ENCODE results near the gene PTRH1.

The PTRH1 gene

DNA sequence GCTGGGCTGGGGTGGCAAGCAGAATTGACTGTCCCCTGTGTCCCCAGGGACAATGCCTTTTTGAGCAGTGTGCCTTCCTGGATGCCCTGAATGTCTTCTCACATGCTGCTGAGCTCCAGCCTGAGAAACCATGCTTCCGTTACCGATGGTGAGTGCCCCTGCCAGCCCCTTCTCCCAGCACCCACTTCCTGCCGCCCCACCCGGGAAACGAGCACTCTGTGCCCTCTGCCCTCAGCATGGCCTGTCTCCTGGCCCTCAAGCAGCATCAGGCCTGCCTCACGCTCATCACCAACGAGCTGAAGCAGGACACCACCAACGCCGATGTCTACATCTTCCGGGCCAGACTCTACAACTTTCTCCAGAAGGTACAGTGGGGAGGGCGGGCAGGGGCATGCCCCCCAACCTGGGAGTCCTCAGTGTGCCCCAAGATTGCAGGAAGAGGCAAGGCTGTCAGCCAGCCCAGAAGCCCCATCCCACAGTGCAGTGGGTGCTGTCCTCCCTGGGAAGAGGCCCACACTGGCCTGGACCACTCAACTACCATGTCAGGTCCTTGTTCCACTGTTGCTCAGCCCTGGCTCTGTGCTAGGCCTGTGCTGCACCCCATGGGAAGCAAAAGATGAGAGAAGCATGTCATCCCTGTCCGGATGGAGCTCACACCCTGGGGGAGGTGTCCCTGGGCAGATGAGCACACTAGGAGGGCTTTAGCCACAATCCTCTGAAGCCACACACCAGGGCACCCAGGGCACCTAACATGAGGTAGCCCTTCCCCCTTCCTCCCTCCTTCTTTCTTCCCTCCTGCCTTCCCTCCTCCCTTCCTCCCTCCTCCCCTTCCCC lies 4.8 kb upstream of the PTRH1 start:
- DNase-seq (ENCODE audit: low read depth, low spot score): no peak

DNA sequence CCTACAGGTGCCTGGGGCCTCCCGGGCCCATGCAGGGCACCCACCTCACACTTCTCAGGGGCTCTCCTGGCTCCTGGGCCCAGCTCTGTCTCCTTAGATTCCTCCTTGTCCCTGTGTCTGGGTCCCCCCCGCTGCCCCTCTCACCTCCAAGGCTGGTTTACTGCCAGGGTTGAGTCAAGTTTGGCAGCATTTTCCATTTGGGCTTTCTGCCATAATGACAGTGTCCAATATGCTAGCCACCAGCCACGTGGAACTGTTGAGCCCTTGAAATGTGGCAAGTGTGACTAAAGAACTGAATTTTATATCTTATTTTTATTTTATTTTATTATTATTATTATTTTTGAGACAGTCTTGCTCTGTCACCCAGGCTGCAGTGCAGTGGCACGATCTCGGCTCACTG lies 2.3 kb upstream of the PTRH1 start:
- no peak for DNase-seq (ENCODE audit: low read depth, low spot score)

GRCh38 chr9:127716412-127716811 lies 949 bp upstream of the PTRH1 start:
- DNase-seq (ENCODE audit: low read depth, low spot score): no peak

DNA sequence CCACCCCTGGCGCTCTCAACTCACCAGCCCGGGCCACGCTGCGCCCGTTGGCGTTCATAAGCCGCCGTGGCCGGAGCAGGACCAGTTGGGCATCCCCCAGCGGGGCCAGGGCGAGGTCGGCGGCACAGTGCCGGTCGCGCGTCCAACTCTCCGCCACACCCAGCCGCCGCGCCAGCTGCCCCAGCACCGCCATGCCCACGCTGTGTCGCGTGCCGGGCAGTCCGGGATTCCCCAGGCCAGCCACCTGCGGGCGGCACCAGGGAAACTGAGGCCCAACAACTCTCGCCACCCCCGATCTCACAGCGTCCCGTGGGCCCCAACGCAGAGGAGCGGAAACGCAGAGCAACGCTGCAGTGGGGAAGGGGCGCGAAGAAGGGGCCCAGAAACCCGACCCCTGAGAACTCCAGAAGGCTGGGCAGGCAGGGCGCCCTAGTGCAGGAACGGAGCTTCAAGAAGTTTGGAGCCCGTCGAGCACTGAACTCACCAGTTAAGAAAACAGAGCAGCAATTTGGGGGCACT lies 453 bp downstream of the PTRH1 start:
- DNase-seq (ENCODE audit: low read depth, low spot score): no peak

GRCh38 chr9:127714020-127714750 lies 1.3 kb downstream of the PTRH1 start:
- DNase-seq (ENCODE audit: low read depth, low spot score): no peak

DNA sequence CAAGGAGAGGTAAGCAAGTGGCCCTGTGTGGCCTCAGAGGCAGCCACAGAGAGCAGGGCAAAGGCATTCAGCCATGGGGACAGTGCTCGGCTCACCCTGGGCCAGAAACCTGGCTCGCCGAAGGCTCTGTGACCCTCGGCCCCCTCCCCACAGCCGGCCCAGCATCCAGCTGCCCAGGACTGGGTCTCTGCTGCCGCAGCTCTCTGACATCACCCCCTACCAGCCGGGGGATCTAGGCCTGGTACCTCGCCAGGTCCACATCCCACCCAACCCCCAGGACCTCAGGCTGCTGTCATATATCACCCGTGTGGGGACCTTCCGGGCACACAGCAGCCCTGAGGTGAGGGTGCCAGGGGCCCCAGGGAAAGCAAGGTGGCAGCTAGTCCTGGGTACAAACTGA lies 2.6 kb downstream of the PTRH1 start:
- no peak for DNase-seq (ENCODE audit: low read depth, low spot score)

- DNase-seq (ENCODE audit: low read depth, low spot score): no peak
Observed at GRCh38 chr9:127712371-127712770, 3.1 kb downstream of the PTRH1 start.

DNA sequence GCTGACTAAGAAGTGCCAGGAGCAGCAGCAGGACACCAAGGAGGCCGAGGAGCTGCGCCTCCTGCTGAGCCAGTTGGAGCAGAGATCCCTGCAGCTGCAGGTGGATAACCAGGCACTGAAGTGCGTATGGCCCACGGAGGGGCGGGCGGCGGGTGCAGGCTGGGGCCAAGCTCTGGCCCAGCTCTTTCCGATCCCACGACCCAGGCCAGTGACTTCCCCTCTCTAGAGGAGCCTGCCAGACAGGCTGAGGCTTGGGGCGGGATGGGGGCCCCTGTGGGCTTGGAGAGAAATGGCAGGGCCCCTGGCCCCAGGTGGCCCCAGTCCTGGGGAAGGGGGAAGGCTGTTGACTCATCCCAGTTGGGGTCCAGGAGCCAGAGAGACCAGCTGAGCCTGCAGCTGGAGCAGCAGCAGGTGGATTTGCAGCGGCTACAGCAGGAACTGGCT lies 3.6 kb downstream of the PTRH1 start:
- DNase-seq (ENCODE audit: low read depth, low spot score): no peak

- DNase-seq (ENCODE audit: low read depth, low spot score): no peak
Observed at GRCh38 chr9:127711226-127711701, 4.2 kb downstream of the PTRH1 start.

DNA sequence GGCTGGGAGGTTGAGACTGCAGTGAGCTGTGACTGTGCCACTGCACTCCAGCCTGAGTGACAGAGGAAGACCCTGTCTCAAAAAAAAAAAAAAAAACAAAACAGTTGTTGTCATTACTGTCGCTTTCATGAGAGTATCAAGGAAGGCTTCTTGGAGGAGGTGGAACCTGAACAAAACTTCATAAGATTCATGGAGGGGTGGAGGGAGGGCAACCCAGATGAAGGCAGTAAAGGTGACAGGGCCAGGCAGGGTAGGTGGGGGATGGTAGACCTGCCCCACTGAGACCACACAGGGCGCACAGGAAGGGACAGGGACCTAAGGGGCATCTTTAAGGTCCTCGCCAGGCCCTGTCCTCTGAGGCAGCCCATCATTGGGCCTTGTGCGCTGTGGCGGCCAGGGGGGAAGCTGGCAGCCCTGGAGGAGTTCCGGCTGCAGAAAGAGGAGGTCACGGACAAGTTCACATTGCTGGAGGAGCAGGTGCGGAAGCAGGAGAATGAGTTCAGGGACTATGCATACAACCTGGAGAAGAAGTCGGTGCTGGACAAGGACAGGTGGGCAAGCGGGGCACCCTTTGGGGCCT lies 5.2 kb downstream of the PTRH1 start:
- DNase-seq (ENCODE audit: low read depth, low spot score): no peak

GRCh38 chr9:127708952-127709587 lies 6.4 kb downstream of the PTRH1 start:
- DNase-seq (ENCODE audit: low read depth, low spot score): no peak

- no peak for DNase-seq (ENCODE audit: low read depth, low spot score)
Observed at GRCh38 chr9:127707766-127708165, 7.7 kb downstream of the PTRH1 start.

- DNase-seq (ENCODE audit: low read depth, low spot score): no peak
Observed at GRCh38 chr9:127706836-127707241, 8.6 kb downstream of the PTRH1 start, which contains the start of gene CFAP157. TSS of gene CFAP157 (plus strand) at chr9:127706988. CDS start at chr9:127707032, 44 bp downstream.

DNA sequence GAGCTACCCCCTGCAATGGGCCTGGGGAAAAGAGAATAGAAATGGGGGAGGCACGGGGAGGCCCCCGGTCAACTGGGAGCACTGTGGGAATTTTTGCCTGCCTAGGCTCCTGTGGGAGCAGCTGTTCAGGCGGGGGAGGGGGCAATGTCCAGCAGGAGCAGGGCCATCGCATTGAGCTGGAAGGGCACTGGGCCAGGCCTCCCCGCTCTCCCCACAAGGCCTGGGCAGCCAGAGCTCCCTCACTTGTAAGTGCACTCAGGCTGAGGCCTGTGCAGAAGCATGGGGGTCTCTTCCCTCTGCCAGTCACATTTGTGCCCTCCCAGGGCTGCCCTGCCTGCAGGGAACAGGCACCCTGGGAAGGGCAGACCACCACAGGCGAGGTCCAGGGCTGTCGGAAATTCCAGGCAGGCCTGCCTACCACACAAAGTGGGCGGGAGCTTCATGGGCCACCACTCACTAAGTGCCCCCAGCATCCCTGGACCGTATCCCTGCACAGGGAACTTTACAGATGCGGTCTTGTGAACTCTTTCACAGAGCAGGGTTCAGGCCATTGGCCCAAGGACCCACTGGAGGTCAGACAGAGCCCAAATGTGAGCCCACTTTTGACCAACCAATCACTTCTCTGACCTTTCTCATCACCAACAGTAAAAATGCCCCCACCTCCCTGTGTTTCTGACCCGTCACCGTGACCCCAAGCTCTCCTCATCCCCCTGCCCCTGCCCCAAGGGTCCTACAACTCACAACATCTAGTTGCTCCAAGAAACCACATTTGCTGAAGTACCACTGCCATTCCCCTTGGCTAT lies 9.7 kb downstream of the PTRH1 start:
- no peak for DNase-seq (ENCODE audit: low read depth, low spot score)

DNA sequence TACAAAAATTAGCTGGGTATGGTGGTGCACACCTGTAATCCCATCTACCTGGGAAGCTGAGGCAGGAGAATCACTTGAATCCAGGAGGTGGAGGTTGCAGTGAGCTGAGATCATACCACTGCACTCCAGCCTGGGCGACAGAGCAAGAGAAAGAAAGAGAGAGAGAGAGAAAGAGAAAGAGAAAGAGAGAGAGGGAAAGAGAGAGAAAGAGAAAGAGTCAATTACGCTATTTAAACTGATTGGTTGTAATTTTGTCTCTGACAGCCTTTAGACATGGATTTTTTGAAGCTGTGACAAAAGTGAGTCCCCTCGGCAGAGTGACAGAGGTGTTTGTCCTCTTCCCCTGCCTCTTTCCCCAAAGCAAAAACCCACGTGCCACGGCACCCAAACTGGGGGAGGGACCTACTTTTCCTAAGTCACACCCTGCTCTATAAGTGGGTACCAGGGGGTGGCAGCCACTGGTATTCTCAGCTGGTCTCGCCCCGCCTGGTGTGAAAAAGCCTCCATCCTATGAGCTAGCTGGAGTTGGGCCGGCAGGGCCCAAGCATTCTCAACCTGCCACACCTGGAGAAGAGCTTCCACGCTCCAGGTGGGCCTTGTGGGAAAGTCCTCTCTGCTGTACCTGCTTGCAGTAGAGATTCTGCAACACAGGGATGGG lies 12.0 kb downstream of the PTRH1 start:
- DNase-seq (ENCODE audit: low read depth, low spot score): no peak

DNA sequence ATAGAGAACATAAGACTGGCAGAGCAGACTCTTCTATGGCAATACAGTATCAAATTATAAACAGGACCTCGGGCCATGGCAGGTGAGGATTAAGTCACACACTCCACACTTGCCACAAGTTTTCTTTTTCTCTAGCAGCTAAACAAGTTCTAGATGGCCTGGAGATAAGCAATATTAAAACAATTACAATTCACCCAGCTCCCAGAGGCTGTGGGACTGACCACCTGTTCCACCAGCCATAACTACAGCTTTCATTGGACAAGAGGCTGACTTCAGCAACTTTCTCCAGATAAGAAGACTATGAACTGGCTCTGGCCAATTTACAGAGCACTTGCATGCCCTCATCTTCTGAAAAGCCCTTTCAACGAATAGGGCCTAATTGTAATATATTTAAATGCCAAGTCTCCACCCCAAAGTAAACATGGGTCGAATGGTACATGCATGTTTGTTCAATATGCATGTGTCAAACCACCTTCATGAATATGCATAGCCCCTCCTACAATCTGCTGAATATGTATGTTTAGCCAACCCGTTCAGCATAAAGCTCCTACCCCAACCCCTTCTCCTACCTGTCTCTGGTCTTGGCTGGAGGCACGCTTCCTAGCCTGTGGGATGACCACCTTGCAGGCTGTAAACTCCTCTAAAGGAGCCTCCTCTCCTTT lies 14.7 kb downstream of the PTRH1 start:
- no peak for DNase-seq (ENCODE audit: low read depth, low spot score)

GRCh38 chr9:127700140-127700539 lies 15.3 kb downstream of the PTRH1 start:
- DNase-seq (ENCODE audit: low read depth, low spot score): no peak

DNA sequence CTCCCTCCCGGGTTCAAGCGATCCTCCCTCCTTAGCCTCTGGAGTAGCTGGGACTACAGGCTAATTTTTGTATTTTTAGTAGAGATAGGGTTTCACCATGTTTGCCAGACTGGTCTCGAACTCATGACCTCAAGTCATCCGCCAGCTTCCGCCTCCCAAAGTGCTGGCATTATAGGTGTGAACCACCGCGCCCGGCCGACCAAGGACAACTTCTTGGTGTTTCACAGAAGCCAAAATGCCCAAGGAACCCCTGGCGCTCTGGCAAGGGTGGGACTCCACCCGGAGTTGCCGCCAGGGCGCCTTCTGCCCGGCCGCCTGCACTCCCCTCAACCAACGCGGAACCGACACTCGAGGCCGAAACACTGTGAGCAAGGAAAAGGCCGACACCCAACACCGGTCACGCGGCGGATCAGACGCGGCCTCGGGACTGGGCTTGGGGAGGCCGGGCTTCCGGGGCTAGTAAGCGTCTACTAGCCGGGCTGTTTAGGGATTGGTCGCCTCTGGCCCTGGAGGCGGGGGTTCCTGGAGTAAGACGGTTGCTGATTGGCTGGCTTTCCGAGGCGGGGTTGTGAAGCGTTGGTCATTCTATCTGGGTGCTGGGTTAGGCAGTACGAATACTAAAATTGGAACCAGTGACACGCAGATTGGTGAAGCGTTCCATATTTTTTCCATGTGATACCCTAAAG lies 16.3 kb downstream of the PTRH1 start:
- peak; percentile 80 for DNase-seq (ENCODE audit: low read depth, low spot score)

DNA sequence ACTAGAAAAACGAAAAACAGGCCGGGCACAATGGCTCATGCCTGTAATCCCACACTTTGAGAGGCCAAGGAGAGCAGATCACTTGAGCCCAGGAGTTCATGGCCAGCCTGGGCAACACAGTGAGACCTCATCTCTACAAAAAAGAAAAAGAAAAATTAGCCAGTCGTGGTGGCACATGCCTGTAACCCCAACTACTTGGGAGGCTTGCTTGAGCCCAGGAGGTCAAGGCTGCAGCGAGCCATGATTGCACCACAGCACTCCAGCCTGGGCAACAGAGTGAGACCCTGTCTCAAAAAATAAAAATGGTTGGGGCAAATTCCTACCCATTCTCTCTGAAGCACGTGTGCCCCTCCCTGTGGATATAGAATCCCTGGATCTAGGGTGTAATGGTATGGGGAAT lies 17.1 kb downstream of the PTRH1 start:
- no peak for DNase-seq (ENCODE audit: low read depth, low spot score)
